HG03066 (cell line): ENCODE measurements around the gene PGGHG.

Source experiments
- ATAC-seq: cut with Tn5 transposase; IDR thresholded peaks from one replicate; pipeline ENCODE4 v1.9.1; 2021; ENCODE audit warnings: low read depth; ENCODE audit not compliant: unreplicated experiment

PGGHG gene

DNA sequence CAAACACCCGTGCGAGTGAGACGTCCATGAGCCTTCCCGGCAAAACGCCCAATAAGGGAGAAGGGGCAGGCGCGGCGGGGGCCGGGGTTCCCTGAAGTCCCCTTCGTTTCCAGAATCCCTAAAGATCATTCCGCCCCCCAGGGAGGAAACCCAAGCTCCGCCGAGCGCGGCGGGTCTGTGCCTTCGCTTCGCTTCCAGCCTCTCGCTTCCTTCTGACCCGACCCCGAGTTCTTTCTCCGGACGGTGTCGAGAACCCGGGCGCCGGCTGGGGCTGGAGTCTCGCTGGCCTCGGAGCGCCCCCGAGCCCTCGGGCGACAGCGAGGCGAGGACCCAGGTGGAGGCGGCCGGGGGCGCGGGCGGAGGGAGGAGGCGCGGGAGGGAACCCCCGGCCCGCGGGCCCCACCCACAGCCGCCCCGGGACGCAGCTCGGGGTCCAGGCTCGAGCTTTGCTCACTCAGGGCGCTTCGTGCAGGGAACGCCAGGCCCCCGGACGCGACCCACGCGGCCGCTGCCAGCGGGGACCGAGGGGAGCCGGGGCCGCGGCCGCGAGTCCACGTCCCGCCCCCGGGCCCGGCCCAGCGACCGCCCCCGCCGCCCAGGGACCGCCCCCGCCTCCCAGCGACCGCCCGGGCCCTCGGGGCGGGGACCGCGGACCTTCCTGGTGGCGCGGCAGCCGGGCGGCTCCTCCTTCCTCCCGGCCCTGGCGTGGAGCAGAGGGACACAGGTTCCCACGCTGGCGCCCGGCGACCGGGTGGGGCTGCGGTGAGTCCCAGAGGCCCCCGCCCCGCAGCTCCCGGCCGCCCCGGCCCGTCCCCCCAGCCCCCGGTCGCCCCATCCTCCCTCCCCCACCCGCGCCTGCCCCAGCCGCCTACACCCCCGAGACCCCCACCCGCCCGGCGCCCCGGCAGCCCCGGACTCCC, at the start of gene PGGHG:
TSS of gene PGGHG (plus strand) at position 649 of the 920 bp plus-strand sequence. CDS start 691 bp downstream, outside the sequence.
- peak; percentile 60 for ATAC-seq

- ATAC-seq = no peak
These were observed 48.6 kb upstream of the PGGHG start for GRCh38 chr11:240315-240714.

DNA sequence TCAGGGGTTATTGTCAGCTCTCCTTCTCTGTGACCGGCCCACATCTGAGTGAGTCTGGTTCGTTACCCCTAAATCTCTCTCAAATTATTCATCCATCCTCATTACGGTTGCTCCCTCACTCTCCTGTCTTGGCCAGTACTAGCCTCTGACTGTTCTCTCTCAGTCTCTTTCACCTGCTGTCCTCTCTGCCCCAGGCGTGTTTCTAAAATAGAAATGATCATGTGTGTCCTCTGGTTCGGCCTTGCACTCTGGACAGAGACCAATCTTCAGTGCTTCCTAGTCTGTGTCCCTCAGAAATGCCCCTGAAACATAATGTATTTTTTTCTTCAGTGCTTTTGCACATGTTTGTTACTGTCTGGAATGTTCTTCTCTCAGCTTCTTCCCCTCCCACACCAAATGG, 47.3 kb upstream of the PGGHG start:
- ATAC-seq = no peak

GRCh38 chr11:244376-244775, 44.5 kb upstream of the PGGHG start:
- ATAC-seq = no peak

- no peak for ATAC-seq
These were observed 39.9 kb upstream of the PGGHG start for GRCh38 chr11:249062-249461.

- ATAC-seq = no peak
These were observed 38.7 kb upstream of the PGGHG start for GRCh38 chr11:250274-250673.

DNA sequence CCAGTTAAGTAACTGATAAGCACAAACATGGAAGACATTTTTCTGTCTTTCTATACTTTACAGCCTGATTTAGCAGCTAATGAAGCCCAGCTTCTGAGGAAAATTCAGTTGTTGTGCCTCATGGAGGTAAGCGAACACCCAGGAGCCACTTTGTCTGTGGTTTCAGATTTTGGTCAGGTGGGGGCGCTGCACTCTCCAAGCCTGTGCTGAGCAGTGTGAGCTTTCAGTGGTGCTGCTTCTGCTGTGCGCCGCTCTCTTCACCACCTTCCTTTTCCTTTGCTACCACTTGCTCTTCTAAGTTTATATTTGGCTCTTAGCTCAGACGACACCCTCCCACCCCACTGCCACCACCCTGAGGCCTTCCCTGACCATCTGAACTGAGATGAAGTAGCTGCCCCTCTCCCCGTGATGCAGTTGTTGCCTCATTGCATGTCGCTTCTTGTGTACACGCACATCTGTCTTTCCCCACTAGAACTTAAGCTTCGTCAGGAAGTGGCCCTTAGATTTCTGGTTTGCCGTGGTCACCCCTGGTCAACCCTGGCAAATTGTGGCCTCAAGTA, 38.1 kb upstream of the PGGHG start:
- ATAC-seq = no peak

DNA sequence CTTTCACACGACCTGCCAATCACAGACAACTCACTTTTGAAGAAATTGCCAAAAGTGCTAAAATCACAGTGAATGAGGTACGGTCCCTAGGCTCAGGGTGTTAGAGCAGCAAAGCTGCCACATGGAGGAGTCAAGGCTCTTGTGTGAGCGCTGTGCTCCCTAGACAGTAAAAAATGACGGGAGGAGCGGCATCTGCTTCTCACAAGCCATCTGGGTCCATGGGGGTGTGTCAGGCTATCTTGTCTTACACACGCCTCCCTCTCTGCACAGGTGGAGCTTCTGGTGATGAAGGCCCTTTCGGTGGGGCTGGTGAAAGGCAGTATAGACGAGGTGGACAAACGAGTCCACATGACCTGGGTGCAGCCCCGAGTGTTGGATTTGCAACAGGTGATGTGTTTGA, 37.4 kb upstream of the PGGHG start:
- ATAC-seq = no peak

DNA sequence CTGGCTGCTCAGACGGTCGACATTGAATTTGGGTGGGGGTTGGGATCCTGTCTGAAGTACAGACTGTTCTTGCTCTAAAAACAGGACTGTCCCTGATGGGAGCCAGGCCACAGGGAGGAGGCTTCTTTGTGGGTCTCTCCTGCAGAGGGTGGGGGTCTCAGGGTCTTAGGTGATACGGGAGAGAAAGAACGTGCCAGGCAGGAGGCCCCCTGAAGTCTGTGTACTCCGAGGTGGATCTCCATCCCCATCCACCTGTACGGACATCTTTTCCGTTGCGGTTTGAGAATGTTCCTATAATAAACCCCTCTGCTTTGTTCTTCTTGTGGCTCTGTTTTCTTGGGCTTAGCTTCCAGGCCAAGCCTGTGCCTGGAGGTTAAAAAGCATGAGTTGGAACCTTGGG, 36.3 kb upstream of the PGGHG start:
- ATAC-seq = no peak

DNA sequence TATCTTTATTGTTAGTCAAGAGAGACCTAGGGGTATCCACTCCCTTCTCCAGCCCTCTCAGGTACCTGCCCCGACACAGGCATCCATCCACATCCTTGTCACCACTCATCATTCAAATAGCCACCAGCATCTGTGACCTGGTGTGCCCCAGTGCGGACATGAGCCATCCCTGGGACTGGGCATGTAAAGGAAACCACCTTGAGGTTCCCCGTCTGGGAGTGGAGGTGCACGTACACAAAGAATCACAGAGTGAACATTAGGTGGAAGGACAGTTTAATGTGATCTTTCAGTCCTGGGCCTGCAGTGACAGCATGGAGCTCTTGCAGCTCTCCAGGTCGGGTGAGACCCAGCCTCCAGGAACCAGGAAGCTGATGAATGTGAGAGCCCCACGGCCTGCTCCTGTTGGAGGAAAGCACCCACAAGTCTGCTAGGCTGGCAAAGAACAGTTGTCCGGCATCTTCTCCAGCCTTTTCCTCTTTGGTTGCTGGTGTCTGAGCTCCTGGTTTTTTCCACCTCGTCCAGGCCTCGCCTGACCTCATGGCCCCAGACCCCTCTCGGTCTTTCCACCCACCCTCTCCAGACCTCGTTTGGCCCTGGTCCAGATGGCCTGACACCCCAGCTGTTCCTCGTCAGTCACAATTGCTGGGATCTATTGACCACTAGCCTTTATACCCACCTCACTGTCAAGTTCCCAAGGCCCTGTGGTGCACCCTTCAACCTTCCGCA, 35.6 kb upstream of the PGGHG start:
- ATAC-seq = no peak

DNA sequence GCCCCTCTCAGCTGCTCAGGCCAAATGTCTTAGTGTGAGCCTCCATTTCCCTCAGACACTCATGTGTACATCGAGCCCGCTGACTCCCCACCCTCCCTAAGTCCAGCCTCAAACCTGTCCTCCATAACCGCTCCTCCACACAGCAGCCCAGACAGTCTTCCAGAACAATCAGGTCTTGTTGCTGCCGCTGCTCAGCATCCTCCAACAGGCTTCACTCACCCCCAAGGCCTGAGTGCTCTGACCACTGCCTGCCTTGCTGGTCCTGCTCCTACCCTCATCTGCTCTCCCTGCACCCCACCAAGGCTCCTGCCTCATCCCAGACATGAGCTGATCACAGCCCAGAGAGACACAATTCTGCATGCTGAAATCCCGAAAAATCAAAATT, 35.0 kb upstream of the PGGHG start:
- no peak for ATAC-seq

DNA sequence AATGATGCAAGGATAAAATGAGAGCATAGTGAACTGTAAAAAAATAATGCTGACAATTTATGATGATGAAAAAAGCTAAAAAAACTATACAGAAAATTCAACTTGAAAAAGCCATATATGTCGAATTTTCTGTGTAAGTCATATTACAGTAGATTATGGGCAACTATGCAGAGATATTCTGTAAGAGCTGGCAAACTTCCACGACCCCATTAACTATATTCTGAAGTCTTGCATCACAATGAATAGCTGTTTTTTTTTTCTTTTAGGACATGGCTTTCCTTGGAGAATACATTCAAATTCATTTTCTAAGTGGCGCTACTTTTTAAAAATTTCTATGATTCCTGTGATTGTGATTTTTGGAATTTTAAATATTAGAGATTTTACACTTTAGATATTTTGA, 33.8 kb upstream of the PGGHG start:
- ATAC-seq = no peak

GRCh38 chr11:255816-256215, 33.1 kb upstream of the PGGHG start:
- ATAC-seq = no peak

GRCh38 chr11:256952-257737, 31.8 kb upstream of the PGGHG start:
- no peak for ATAC-seq

GRCh38 chr11:257766-258493, 31.0 kb upstream of the PGGHG start:
- no peak for ATAC-seq

GRCh38 chr11:259413-259812, 29.5 kb upstream of the PGGHG start:
- no peak for ATAC-seq

GRCh38 chr11:261624-262023, 27.3 kb upstream of the PGGHG start:
- ATAC-seq = no peak

DNA sequence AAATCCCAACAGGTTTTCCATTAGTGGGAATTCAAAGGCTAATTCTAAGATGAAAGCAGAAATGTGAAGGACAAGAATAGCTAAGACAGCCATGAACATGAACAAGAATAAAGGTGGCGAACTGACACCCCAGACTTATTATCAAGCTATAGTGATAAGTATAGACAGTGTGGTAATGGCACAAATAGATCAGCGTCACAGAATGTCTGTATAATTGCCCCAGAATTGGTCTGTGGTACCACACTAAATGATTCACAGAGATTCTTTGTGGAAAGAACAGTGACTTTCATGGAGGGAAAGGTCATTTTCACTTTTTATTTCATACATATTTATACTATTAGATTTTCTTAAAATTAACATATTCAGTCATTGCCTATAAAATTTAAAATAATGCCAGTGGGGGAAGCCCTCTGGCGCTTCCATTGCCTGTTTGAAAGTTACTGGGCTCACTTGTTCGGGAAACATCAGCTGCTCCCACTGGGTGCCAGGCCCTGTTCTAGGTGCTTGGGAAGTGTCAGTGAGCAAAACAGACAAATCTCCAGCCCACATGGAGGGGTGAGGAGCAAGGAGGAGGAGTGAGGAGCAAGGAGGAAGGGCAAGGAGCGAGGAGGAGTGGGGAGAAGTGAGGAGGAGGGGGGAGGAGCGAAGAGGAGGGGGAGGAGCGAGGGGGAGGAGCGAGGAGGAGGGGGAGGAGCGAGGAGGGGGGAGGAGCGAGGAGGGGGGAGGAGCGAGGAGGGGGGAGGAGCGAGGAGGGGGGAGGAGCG, 22.1 kb upstream of the PGGHG start:
- ATAC-seq = no peak

DNA sequence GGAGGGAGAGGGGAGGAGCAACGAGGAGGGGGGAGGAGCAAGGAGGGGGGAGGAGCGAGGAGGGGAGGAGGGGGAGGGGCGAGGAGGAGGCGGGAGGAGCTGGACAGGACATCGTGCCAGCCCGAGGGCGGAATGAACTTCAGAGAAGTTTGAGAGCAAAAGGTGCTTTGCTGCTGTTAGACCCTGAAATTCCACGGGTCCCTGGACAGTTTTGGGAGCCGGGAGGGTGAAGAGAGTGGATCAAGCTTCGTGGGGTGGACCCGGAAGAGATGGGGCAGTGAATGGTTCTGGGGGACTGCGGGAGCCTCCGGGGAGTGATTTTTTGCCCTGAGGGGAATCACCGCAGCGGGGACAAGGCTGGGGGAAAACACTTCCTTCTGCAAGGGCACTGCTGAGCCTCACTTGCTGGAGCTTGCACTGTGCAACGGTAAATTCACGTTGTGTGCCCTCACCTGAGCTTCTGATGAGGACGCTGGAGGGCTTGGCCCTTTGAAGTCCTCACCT, 21.4 kb upstream of the PGGHG start:
- no peak for ATAC-seq
